ENCODE results near the gene SERINC3. TPM values are rescaled to one million over a fixed set of nuclear protein-coding genes. Genes with fewer than 3 reads are reported as not detected.
A peak's percentile ranks its signal among the peaks of the same experiment; 100 is the strongest.

The SERINC3 gene
- total and polyA plus RNA-seq, 2 of the 13 experiments (the other 11 are each of a cell fraction or from before 2014, with no cell fraction given): 82.0 to 226 TPM

DNA sequence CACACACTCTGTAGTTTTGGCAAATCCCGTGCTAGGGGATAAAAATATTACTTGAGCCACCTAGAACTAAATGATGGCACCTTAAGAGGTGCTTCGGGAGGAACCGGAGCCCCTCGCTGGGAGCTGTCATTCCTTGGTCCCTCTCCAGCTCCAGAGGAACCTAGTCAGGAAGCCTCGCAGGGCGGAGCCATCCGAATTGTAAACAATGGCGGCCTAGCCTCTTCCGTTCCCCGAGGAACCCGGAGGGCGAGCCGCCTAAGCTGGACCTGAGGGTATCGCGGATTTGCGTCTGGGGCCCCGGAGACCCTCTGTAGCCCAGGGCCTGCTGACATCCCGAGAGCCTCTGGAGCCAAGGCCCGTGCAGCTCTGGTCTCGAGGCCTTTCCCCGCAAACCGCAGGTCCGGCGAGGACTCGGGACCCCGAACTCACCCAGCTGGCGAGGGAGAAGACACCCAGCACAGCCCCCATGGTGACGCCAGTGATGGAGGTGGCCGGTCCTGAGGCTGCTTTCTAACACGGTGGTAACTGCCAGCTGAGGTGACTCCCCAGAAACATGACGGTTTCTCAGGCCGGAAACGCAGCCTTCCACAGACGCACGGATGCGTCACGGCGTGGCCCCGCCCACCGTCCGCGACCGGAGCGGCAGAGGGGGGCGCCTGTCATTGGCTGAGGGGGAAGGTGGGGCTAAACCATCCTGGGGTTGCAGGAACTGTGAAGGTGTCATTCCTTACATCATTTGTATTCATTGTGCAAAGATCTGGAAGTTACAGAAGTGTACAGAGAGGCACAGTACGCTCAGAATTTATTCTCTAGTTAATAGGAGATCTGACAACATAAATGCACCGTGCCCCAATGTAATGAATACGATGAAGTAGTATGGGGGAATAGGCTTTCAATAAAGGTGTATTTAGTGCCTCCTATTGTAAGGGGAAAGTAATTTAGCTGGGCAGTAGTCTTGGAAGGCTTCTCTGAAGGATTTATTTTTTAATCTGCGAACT, at the start of gene SERINC3 (continued):
- TF ChIP-seq, protein P1, sequence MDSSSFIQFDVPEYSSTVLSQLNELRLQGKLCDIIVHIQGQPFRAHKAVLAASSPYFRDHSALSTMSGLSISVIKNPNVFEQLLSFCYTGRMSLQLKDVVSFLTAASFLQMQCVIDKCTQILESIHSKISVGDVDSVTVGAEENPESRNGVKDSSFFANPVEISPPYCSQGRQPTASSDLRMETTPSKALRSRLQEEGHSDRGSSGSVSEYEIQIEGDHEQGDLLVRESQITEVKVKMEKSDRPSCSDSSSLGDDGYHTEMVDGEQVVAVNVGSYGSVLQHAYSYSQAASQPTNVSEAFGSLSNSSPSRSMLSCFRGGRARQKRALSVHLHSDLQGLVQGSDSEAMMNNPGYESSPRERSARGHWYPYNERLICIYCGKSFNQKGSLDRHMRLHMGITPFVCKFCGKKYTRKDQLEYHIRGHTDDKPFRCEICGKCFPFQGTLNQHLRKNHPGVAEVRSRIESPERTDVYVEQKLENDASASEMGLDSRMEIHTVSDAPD (CRISPR knock-in tag; IDR thresholded peaks at IDR 0.05): 0 out of 2 replicates have a peak, but pooled peaks have one; percentile 10
- TF ChIP-seq, protein P2, sequence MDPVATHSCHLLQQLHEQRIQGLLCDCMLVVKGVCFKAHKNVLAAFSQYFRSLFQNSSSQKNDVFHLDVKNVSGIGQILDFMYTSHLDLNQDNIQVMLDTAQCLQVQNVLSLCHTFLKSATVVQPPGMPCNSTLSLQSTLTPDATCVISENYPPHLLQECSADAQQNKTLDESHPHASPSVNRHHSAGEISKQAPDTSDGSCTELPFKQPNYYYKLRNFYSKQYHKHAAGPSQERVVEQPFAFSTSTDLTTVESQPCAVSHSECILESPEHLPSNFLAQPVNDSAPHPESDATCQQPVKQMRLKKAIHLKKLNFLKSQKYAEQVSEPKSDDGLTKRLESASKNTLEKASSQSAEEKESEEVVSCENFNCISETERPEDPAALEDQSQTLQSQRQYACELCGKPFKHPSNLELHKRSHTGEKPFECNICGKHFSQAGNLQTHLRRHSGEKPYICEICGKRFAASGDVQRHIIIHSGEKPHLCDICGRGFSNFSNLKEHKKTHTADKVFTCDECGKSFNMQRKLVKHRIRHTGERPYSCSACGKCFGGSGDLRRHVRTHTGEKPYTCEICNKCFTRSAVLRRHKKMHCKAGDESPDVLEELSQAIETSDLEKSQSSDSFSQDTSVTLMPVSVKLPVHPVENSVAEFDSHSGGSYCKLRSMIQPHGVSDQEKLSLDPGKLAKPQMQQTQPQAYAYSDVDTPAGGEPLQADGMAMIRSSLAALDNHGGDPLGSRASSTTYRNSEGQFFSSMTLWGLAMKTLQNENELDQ (CRISPR knock-in tag; IDR thresholded peaks at IDR 0.05; ENCODE audit: borderline replicate concordance): peak; percentile 90; the same call in 1 of the 2 replicates
- TF ChIP-seq MED13 (CRISPR knock-in tag; IDR thresholded peaks at IDR 0.05) (0 out of 2 replicates have a peak, but pooled peaks have one; percentile 68), YEATS2 (CRISPR knock-in tag; IDR thresholded peaks at IDR 0.05; ENCODE audit: borderline replicate concordance) (peak; percentile 92), TCF7 (IDR thresholded peaks at IDR 0.05; ENCODE audit: low read depth) (no peak), FOXK2 (IDR thresholded peaks at IDR 0.05) (peak; percentile 29), TSC22D2 (CRISPR knock-in tag; IDR thresholded peaks at IDR 0.05; ENCODE audit: borderline replicate concordance) (no peak; the same call in 1 of the 2 replicates), PHF21A (CRISPR knock-in tag; IDR thresholded peaks at IDR 0.05) (peak; percentile 80), ZNF839 (CRISPR knock-in tag; IDR thresholded peaks at IDR 0.05; ENCODE audit: borderline replicate concordance) (peak; percentile 98; the same call in 1 of the 2 replicates), ZZZ3 (CRISPR knock-in tag; IDR thresholded peaks at IDR 0.05; ENCODE audit: borderline replicate concordance) (peak; percentile 96; the same call in 1 of the 2 replicates), RORA (CRISPR knock-in tag; IDR thresholded peaks at IDR 0.05) (no peak; the same call in 1 of the 2 replicates), RNF2 (conservative IDR thresholded peaks at IDR 0.05; ENCODE audit: low read depth) (no peak), CCDC6 (CRISPR knock-in tag; IDR thresholded peaks at IDR 0.05) (peak; percentile 51; the same call in 1 of the 2 replicates), JUND (CRISPR knock-in tag; IDR thresholded peaks at IDR 0.05) (peak; percentile 77), REL (CRISPR knock-in tag; conservative IDR thresholded peaks at IDR 0.05) (peak; percentile 62; the same call in 1 of the 2 replicates), AGO1 (IDR thresholded peaks at IDR 0.05; ENCODE audit: low read depth, low read length, poor library complexity, severe bottlenecking) (peak; percentile 76), ZNF598 (CRISPR knock-in tag; IDR thresholded peaks at IDR 0.05; ENCODE audit: borderline replicate concordance) (peak; percentile 99), ZFX (CRISPR knock-in tag; IDR thresholded peaks at IDR 0.05; ENCODE audit: low read depth) (peak; percentile 99), STAG1 (CRISPR knock-in tag; IDR thresholded peaks at IDR 0.05) (no peak; the same call in none of the 2 replicates)
- TF ChIP-seq, protein P3, sequence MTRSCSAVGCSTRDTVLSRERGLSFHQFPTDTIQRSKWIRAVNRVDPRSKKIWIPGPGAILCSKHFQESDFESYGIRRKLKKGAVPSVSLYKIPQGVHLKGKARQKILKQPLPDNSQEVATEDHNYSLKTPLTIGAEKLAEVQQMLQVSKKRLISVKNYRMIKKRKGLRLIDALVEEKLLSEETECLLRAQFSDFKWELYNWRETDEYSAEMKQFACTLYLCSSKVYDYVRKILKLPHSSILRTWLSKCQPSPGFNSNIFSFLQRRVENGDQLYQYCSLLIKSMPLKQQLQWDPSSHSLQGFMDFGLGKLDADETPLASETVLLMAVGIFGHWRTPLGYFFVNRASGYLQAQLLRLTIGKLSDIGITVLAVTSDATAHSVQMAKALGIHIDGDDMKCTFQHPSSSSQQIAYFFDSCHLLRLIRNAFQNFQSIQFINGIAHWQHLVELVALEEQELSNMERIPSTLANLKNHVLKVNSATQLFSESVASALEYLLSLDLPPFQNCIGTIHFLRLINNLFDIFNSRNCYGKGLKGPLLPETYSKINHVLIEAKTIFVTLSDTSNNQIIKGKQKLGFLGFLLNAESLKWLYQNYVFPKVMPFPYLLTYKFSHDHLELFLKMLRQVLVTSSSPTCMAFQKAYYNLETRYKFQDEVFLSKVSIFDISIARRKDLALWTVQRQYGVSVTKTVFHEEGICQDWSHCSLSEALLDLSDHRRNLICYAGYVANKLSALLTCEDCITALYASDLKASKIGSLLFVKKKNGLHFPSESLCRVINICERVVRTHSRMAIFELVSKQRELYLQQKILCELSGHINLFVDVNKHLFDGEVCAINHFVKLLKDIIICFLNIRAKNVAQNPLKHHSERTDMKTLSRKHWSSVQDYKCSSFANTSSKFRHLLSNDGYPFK (CRISPR knock-in tag; IDR thresholded peaks at IDR 0.05; ENCODE audit: borderline replicate concordance): peak; percentile 94
- TF ChIP-seq, protein P4, sequence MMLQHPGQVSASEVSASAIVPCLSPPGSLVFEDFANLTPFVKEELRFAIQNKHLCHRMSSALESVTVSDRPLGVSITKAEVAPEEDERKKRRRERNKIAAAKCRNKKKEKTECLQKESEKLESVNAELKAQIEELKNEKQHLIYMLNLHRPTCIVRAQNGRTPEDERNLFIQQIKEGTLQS (CRISPR knock-in tag; IDR thresholded peaks at IDR 0.05): peak; percentile 10; the same call in 1 of the 2 replicates
